Activated T-helper 1 cell treated with anti-CD3 and anti-CD28 coated beads, Interleukin-12 subunit alpha, Interleukin-12 subunit beta, Interleukin-2, Interleukin-4 antibody, amounts not matched to agents 30 ng/mL and 10 ng/mL and 1 ng/mL, durations not matched to agents 14 hours and 24 hours and 36 hours (primary cell): ENCODE measurements around the gene UBE2D2. TPM values are rescaled to one million over a fixed set of nuclear protein-coding genes. Genes with fewer than 3 reads are reported as not detected.
"Not testable (repeated sequence)": the region's sequence is repeated elsewhere in the genome, so short reads cannot be mapped to it uniquely, and the experiment has no call there.

ENCODE experiments used
- DNase-seq: peaks from one replicate; pipeline ENCODE4 v3.0.0; 2021; ENCODE audit warnings: low spot score
- H3K27ac Mint-ChIP-seq: one replicate; pipeline ENCODE4 v1.8.0; 2021; ENCODE audit warnings: mild to moderate bottlenecking, mixed read lengths
- H3K27me3 Mint-ChIP-seq: one replicate; pipeline ENCODE4 v1.8.0; 2022; ENCODE audit warnings: mild to moderate bottlenecking, moderate library complexity, mixed read lengths; ENCODE audit not compliant: insufficient read depth
- H3K36me3 Mint-ChIP-seq: one replicate; pipeline ENCODE4 v1.8.0; 2021; ENCODE audit warnings: low read depth, mixed read lengths
- H3K4me1 Mint-ChIP-seq: one replicate; pipeline ENCODE4 v1.8.0; 2021; ENCODE audit warnings: low read depth, mixed read lengths
- H3K4me3 Mint-ChIP-seq: one replicate; pipeline ENCODE4 v1.8.0; 2021; ENCODE audit warnings: mild to moderate bottlenecking, moderate library complexity, mixed read lengths
- H3K9me3 Mint-ChIP-seq: one replicate; pipeline ENCODE4 v1.8.0; 2021; ENCODE audit warnings: mixed read lengths
- intact Hi-C: fragments of 100-400 bp; cut with micrococcal nuclease; formaldehyde crosslinking; loops from one replicate; pipeline ENCODE4 v1.15.1; 2024
- total RNA-seq: library from RNA; stranded (reverse); gene quantifications from 2 replicates; pipeline ENCODE4 v1.2.3, GENCODE V29; 2022

The UBE2D2 gene
- 251 and 265 TPM in 2 replicates for total RNA-seq

DNA sequence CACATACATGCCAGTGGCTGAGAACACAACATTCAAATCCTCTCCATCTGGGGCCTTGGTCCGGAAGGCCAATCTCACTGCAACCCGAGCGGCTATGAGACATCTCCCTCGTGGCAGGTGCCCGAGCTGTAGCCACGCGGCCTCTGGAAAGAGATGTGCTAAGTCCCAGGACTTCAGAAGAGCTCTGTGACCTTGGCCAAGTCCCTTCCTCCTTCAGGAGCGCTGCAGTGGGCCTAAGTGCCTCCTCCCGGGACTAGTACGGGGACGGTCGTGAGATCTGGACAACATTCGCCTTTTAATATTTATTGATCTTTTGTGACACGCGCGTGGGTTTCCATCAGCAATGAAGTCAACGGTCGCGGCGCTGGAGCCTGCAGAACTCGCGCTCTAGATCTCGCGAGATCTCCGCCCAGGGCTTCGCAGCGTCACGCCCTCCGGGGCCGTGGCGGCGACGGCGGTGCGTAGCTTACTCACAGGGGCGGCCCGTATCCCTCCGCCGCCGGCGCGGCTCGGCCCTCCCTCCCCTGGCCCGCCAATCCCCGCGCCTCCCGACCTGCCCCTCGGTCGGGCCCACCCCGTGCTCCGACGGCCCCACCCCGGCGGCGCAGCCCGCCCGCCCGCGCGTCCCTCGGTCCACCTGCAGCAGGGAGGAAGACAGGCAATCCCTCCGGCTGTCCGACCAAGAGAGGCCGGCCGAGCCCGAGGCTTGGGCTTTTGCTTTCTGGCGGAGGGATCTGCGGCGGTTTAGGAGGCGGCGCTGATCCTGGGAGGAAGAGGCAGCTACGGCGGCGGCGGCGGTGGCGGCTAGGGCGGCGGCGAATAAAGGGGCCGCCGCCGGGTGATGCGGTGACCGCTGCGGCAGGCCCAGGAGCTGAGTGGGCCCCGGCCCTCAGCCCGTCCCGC lies at the start of gene UBE2D2:
Gene UBE2D2 (plus strand): TSS at position 588 of the 903 bp plus-strand sequence. CDS start 453 bp downstream, outside the sequence.
- intact Hi-C loops: loop anchor here (1.0 to 10.0 kb wide), 16 partner anchors 36 to 1206 kb away; partner anchors contain the start of genes ANKHD1, DNAJC18, ETF1 and HSPA9
- Mint-ChIP-seq H3K36me3 (peaks cover 19% of the 10 kb centered on the region), H3K27me3 (no peaks in the 10 kb centered on the region), H3K4me3 (peak within 1 kb of the TSS; percentile 98), H3K4me1 (peaks cover 27% of the 10 kb centered on the region), H3K27ac (peak within 1 kb of the TSS; percentile 95), H3K9me3 (no peaks in the 10 kb centered on the region)
- peak; percentile 97 for DNase-seq

DNA sequence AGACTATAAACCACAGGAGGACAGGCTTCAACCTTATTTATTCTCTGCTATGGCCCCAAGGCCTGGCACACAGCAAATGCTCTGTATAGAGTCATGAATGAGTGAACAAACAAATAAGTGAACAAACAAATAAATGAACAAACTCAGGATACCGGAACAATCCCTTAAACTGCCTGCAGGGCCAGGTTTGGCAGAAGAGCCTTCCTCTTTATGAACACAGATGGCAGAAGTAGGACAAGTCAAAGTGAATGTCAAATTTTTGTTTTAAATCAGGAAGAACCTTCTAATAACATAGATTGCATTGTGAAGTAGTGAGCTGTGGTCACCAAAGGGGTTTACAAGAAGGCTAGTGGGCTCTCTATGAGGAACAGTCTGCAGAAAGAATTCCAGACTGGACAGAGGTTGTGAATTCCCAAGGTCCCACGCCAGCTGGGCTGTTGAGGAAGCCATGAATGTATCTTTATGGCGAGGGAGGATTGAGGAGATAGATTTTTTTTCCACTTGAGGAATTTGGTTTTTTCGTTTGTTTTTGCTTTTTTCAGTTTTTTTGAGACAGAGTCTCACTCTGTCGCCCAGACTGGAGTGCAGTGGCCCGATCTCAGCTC lies 48.3 kb upstream of the UBE2D2 start:
- H3K4me1 Mint-ChIP-seq: peaks cover 66% of the 10 kb centered on the region
- intact Hi-C loops: loop anchor here (1.0 to 2.0 kb wide), 4 partner anchors 31 to 109 kb away; partner anchors contain the start of genes SPATA24 and STING1
- H3K9me3 Mint-ChIP-seq: peaks cover 6% of the 10 kb centered on the region
- H3K4me3 Mint-ChIP-seq: no peak overlapping the region
- peaks cover 4% of the 10 kb centered on the region for H3K27me3 Mint-ChIP-seq
- DNase-seq: no peak
- peaks cover 5% of the 10 kb centered on the region for H3K36me3 Mint-ChIP-seq
- peak overlapping the region; percentile 90 for H3K27ac Mint-ChIP-seq

DNA sequence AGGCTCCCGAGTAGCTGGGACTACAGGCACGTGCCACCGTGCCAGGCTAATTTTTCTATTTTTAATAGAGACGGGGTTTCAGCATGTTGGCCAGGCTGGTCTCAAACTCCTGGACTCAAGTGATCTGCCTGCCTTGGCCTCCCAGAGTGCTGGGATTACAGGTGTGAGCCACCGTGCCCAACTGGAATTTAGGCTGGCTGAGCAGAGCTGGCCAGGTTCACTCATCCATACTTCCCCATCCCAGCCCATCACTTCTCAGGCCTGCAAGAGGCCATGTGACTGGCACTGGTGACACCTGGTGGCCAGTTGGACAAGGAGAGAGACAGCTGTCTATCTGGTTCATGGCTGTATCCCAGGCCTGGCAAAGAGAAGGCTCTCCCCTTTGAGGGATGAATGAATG lies 47.7 kb upstream of the UBE2D2 start:
- H3K9me3 Mint-ChIP-seq, H3K27ac Mint-ChIP-seq, H3K36me3 Mint-ChIP-seq, H3K4me3 Mint-ChIP-seq, H3K27me3 Mint-ChIP-seq: not testable (repeated sequence)
- intact Hi-C loops: loop anchor here (1.0 to 2.0 kb wide), 4 partner anchors 31 to 109 kb away; partner anchors contain the start of genes SPATA24 and STING1
- peak; percentile 64 for DNase-seq
- H3K4me1 Mint-ChIP-seq: peaks cover 64% of the 10 kb centered on the region

DNA sequence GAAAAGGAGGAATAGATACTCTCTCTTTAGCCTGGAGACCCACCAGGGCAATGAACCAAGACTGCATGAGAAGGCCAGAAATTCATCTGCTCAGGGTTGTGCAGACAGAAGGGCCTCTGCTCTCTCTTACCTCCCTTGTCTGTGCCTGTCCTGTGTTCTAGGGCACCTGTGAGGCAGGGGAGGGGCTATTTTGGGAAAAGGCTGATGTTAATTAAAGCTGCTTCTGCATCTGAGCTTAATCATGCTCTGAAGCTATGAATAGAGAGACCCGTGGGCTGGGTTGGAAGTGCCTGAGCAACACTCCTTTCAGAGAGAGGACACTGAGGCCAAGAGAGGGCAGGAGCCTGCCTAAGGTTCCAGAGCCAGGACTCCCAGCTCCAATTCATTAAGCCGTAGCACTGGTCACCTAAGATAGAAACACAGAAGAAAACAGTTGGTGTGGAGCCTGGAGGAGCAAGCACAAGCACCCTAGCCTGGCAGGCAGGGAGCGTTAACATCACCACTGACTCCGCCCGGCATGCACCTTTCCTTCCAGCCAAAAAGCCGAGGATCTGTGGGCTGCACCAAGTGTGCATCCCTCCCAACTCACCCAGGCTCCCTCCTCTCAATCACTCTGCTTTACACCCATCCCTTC lies 47.2 kb upstream of the UBE2D2 start:
- intact Hi-C loops: loop anchor here (1.0 to 2.0 kb wide), 4 partner anchors 32 to 110 kb away; partner anchors contain the start of genes SPATA24 and STING1
- peaks cover 7% of the 10 kb centered on the region for H3K36me3 Mint-ChIP-seq
- peaks cover 67% of the 10 kb centered on the region for H3K4me1 Mint-ChIP-seq
- peaks cover 6% of the 10 kb centered on the region for H3K9me3 Mint-ChIP-seq
- no peak overlapping the region for H3K4me3 Mint-ChIP-seq
- H3K27me3 Mint-ChIP-seq: no peaks in the 10 kb centered on the region
- no peak for DNase-seq
- H3K27ac Mint-ChIP-seq: no peak overlapping the region

DNA sequence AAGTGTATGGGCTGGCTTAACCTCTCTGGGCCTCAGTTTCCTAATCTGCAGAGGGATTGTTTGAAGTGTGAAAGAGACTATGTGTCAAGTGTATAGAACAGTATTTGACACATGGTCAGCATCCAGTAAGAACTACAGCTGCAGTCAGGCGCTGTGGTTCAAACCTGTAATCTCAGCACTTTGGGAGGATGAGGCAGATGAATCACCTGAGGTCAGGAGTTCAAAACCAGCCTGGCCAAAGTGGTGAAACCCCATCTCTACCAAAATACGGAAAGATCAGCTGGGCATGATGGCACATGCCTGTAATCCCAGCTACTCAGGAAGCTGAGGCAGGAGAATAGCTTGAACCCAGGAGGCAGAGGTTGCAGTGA lies 46.7 kb upstream of the UBE2D2 start:
- intact Hi-C loops: no loop called here
- H3K9me3 Mint-ChIP-seq: peaks cover 6% of the 10 kb centered on the region
- no peak overlapping the region for H3K4me3 Mint-ChIP-seq
- H3K36me3 Mint-ChIP-seq: peaks cover 7% of the 10 kb centered on the region
- DNase-seq: no peak
- peaks cover 69% of the 10 kb centered on the region for H3K4me1 Mint-ChIP-seq
- no peaks in the 10 kb centered on the region for H3K27me3 Mint-ChIP-seq
- no peak overlapping the region for H3K27ac Mint-ChIP-seq

DNA sequence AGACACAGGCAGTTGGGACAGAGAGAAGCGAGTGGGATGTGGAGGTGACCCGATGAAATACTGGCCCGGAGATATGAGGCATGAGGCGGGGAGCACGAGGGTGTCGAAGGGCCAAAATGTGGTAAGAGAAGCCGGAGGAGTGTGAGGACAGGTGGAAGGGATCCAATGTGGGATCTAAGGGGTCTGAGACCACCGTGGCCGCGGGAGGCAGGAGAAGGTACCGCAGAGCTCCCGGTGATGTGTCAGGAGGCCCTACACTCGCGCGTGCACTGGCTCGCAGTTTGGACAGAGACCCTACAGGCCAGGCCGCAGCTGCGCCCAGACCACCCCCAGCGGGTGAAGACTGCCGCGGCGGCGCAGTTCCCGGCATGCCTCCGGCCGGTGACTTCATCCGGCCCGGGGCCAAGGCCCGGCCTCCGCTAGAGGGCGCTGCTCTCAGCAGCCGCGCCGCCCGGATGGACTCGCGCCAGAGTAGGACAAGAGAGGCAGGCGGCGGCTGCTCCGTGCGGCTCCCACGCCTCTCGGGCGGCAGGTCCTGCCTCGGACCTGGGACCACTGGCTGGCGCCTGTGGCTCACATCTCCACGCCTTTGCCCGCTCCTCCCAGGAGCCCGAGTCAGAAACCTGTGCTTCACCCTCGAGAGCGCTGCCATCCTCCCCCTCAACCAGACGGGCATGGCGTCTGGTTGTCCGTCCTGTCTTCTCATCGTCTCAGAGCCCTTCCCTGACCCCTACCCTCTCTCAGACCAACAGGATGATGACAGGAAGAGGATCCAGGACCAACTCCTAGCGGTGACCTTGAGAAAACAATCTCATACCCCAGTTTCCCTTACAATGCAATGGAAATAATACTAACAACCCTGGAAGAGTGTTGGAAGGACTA lies 43.2 kb upstream of the UBE2D2 start:
- intact Hi-C loops: loop anchor here (1.0 to 5.0 kb wide), 7 partner anchors 43 to 247 kb away; partner anchors contain the start of genes DNAJC18, PAIP2 and UBE2D2
- H3K36me3 Mint-ChIP-seq: peaks cover 3% of the 10 kb centered on the region
- H3K9me3 Mint-ChIP-seq: no peaks in the 10 kb centered on the region
- peak overlapping the region; percentile 86 for H3K4me3 Mint-ChIP-seq
- peaks cover 36% of the 10 kb centered on the region for H3K4me1 Mint-ChIP-seq
- peak overlapping the region; percentile 90 for H3K27ac Mint-ChIP-seq
- DNase-seq: peak; percentile 88
- peaks cover 2% of the 10 kb centered on the region for H3K27me3 Mint-ChIP-seq

DNA sequence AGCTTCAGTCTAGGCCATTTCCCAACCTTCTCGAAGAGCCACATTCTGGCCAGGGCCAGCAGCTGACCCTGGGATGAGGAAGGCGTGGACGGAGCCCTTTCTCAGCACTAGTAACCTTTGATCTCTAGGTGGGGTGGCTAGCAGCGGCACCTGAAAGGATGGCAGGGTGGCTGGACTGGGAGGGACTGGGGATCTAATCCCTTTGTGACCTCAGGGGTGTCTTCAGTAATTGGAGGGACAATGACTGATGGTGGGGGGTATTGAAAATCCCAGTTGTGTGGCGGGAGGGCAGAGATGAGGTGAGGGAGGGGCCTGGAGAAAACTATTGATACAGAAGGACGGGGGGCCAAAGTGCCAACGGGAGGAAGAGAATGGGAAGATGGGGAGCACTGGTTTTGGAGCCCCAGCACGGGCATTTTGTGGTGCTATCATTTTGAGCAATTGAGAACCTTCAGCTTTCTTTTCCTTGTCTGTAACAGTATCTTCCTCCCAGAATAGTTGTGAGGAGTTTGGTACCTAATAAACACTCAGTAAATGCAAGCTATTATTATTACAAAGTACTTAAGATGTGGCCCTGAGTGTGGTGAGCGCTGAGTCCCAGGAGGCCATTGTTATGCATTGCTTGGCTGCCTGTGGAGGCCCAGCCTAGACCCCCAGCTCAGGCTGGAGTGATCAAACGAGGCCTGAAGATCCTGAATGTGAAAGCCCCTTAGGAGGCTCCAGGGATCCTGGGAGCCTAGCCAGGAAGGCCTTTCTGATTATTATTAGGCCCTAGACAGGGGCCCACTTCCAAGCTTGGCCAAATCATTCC lies 37.3 kb upstream of the UBE2D2 start:
- H3K27me3 Mint-ChIP-seq: peaks cover 2% of the 10 kb centered on the region
- H3K4me1 Mint-ChIP-seq: peaks cover 3% of the 10 kb centered on the region
- no peak for DNase-seq
- H3K36me3 Mint-ChIP-seq: peaks cover 2% of the 10 kb centered on the region
- intact Hi-C loops: no loop called here
- no peak overlapping the region for H3K27ac Mint-ChIP-seq
- no peaks in the 10 kb centered on the region for H3K9me3 Mint-ChIP-seq
- no peak overlapping the region for H3K4me3 Mint-ChIP-seq

DNA sequence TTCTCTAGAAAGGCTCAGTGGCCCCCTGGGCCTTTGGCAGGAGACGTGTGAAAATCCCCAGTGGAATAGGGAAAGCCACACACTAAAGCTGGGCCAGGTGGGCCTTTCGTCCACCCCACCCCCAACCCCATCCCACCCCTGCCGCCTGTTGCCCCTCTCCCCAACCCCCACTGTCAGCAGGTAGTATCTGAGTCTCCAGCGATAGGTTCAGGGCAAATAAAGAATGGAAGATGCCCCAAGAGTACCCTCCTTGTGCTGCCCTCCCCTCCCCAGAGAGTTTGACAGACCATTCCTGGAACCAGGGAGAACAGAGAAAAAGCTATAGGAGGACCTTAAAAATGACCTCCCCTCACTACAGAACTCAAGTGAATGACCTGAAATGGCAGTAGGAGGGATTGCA lies 36.7 kb upstream of the UBE2D2 start:
- H3K4me3 Mint-ChIP-seq: no peak overlapping the region
- peaks cover 2% of the 10 kb centered on the region for H3K27me3 Mint-ChIP-seq
- H3K9me3 Mint-ChIP-seq: no peaks in the 10 kb centered on the region
- no peaks in the 10 kb centered on the region for H3K4me1 Mint-ChIP-seq
- no peak overlapping the region for H3K27ac Mint-ChIP-seq
- no peaks in the 10 kb centered on the region for H3K36me3 Mint-ChIP-seq
- DNase-seq: no peak
- intact Hi-C loops: no loop called here

DNA sequence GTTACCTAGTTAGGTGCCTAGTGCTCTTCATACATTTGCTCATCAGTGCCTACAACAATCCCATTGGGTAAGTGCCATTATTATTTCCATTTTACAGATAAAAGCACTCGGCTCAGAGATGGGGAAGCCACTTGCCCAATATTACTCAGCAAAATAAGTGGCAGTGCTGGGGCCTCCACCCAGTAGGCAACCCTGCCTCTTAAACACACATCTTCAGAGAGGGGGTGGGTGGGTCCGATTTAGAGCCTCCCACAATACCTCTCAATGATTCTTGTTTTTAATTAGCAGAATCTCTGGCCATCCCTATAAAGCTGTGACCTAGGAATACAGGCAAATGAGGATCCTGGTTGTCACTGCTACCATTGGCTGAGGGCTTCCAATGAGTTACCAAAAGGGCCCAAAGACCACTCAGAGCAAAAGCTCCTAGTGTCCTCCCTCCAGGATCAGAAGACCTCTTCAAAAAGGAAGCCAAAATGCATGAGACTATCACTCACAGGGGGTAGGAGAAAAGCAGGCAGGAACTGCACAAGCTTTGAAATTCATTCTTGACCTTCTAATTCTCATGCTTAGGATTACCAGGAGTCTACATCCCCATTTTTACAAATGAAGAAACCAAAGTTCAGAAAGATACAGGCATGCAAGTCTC lies 36.1 kb upstream of the UBE2D2 start:
- Mint-ChIP-seq H3K27me3 (peaks cover 2% of the 10 kb centered on the region), H3K9me3 (no peaks in the 10 kb centered on the region), H3K27ac (no peak overlapping the region), H3K4me3 (no peak overlapping the region), H3K36me3 (no peaks in the 10 kb centered on the region), H3K4me1 (no peaks in the 10 kb centered on the region)
- DNase-seq: no peak
- intact Hi-C loops: no loop called here

DNA sequence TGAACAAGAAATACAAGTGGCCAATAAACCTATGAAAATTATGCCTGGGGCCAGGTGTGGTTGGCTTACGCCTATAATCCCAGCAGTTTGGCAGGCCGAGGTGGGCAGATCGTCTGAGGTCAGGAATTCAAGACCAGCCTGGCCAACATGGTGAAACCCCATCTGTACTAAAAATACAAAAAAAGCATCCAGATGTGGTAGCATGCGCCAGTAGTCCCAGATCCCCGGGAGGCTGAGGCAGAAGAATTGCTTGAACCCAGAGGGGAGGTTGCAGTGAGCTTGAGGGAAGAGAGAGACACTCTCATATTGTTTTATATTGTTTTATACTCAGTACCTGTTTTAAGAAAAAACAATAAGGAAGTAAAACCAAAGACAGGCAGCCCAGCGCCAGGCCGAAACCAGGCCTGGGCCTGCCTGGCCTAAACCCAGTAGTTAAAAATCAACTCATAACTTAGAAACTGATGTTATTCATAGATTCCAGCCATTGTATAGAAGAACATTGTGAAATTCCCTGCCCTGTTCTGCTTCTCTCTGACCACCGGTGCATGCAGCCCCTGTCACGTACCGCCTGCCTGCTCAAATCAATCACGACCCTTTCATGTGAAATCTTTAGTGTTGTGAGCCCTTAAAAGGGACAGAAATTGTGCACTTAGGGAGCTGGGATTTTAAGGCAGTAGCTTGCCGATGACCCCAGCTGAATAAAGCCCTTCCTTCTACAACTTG lies 35.4 kb upstream of the UBE2D2 start:
- H3K27me3 Mint-ChIP-seq, H3K4me3 Mint-ChIP-seq, H3K9me3 Mint-ChIP-seq, H3K36me3 Mint-ChIP-seq, H3K27ac Mint-ChIP-seq, DNase-seq, H3K4me1 Mint-ChIP-seq, intact Hi-C loops: not testable (repeated sequence)
